Activated T-helper 1 cell treated with Interleukin-2 at 50 U/mL for 16 hours (primary cell): ENCODE data around the gene GUCY1A1.
A peak's percentile ranks its signal among the peaks of the same experiment; 100 is the strongest.

ENCODE experiments used
- DNase-seq: peaks from one replicate; pipeline ENCODE4 v3.0.0-alpha.2; 2020; ENCODE audit warnings: low read depth

The GUCY1A1 gene

GRCh38 chr4:155738548-155738947, 71.9 kb downstream of the GUCY1A1 start:
- DNase-seq: no peak

- DNase-seq: no peak
These were observed 74.9 kb downstream of the GUCY1A1 start for GRCh38 chr4:155741546-155741945.

- no peak for DNase-seq
These were observed 75.8 kb downstream of the GUCY1A1 start for GRCh38 chr4:155742310-155743015.

GRCh38 chr4:155745984-155746383, 79.3 kb downstream of the GUCY1A1 start:
- DNase-seq: no peak

- DNase-seq: no peak
These were observed 81.4 kb downstream of the GUCY1A1 start for GRCh38 chr4:155748039-155748438.

GRCh38 chr4:155749041-155749440, 82.4 kb downstream of the GUCY1A1 start:
- DNase-seq: no peak

GRCh38 chr4:155751569-155751968, 84.9 kb downstream of the GUCY1A1 start:
- no peak for DNase-seq

GRCh38 chr4:155757745-155758265, 91.2 kb downstream of the GUCY1A1 start:
- DNase-seq: no peak

- peak; percentile 22 for DNase-seq
These were observed 92.1 kb downstream of the GUCY1A1 start, which contains the start of gene GUCY1B1 for GRCh38 chr4:155758481-155759371. Gene GUCY1B1, plus strand, starts transcription at chr4:155759021. Its CDS starts 120 bp downstream, at chr4:155759141.

GRCh38 chr4:155759372-155760252, 93.0 kb downstream of the GUCY1A1 start:
- DNase-seq: no peak

GRCh38 chr4:155761047-155761446, 94.4 kb downstream of the GUCY1A1 start:
- no peak for DNase-seq

- DNase-seq: no peak
These were observed 95.3 kb downstream of the GUCY1A1 start for GRCh38 chr4:155761916-155762315.

GRCh38 chr4:155762334-155762733, 95.7 kb downstream of the GUCY1A1 start:
- DNase-seq: no peak

- DNase-seq: no peak
These were observed 96.9 kb downstream of the GUCY1A1 start for GRCh38 chr4:155763551-155763950.

GRCh38 chr4:155765149-155765548, 98.5 kb downstream of the GUCY1A1 start:
- no peak for DNase-seq

- DNase-seq: no peak
These were observed 100.0 kb downstream of the GUCY1A1 start for GRCh38 chr4:155766622-155767021.

- no peak for DNase-seq
These were observed 101.7 kb downstream of the GUCY1A1 start for GRCh38 chr4:155768370-155768769.

- no peak for DNase-seq
These were observed 102.4 kb downstream of the GUCY1A1 start for GRCh38 chr4:155769090-155769489.

GRCh38 chr4:155772459-155773195, 106.0 kb downstream of the GUCY1A1 start:
- DNase-seq: no peak

- no peak for DNase-seq
These were observed 106.7 kb downstream of the GUCY1A1 start for GRCh38 chr4:155773196-155773800.

- DNase-seq: no peak
These were observed 107.4 kb downstream of the GUCY1A1 start for GRCh38 chr4:155774033-155774432.
